SK-N-SH treated with all-trans-retinoic acid at 6 μM for 48 hours (cell line): ENCODE data around the gene ZNG1E.
"Not testable (repeated sequence)": the region's sequence is repeated elsewhere in the genome, so short reads cannot be mapped to it uniquely, and the experiment has no call there.

Experiments
- ARNTL ChIP-seq: fragments of 450-650 bp; formaldehyde crosslinking; IDR thresholded peaks from 2 replicates; pipeline ENCODE4 v1.5.0; 2020; ENCODE audit warnings: low read depth, mild to moderate bottlenecking, moderate library complexity, borderline replicate concordance
- BACH2 ChIP-seq: fragments of 250-450 bp; sonication (Bioruptor Pico); IDR thresholded peaks from 2 replicates; pipeline ENCODE4 v1.9.0; 2021; ENCODE audit warnings: mild to moderate bottlenecking, borderline replicate concordance
- ISL1 ChIP-seq: fragments of 250-450 bp; sonication (Bioruptor Pico); IDR thresholded peaks from 2 replicates; pipeline ENCODE4 v2.1.2; 2022; ENCODE audit warnings: mild to moderate bottlenecking, moderate library complexity
- OSR1 ChIP-seq: fragments of 250-450 bp; sonication (Bioruptor Pico); IDR thresholded peaks from 2 replicates; pipeline ENCODE4 v1.8.0; 2022; ENCODE audit warnings: moderate library complexity, mild to moderate bottlenecking, inconsistent platforms
- PPARA ChIP-seq: fragments of 250-450 bp; sonication (Bioruptor Pico); IDR thresholded peaks from 2 replicates; pipeline ENCODE4 v1.5.0; 2020; ENCODE audit warnings: mild to moderate bottlenecking, borderline replicate concordance
- RARB ChIP-seq: fragments of 250-450 bp; sonication (Bioruptor Pico); IDR thresholded peaks from 2 replicates; pipeline ENCODE4 v1.8.0; 2021; ENCODE audit warnings: mild to moderate bottlenecking, moderate library complexity
- TCF4 ChIP-seq: fragments of 250-450 bp; sonication (Bioruptor Pico); IDR thresholded peaks from 2 replicates; pipeline ENCODE4 v1.8.0; 2021; ENCODE audit warnings: mild to moderate bottlenecking, moderate library complexity, borderline replicate concordance
- ZC3H10 ChIP-seq: fragments of 250-450 bp; sonication (Bioruptor Pico); IDR thresholded peaks from 2 replicates; pipeline ENCODE4 v1.5.1; 2021; ENCODE audit warnings: mild to moderate bottlenecking, moderate library complexity
- ZFP3 ChIP-seq: fragments of 250-450 bp; sonication (Bioruptor Pico); IDR thresholded peaks from 2 replicates; pipeline ENCODE4 v1.5.0; 2020; ENCODE audit warnings: mild to moderate bottlenecking, moderate library complexity
- ZNF565 ChIP-seq: fragments of 450-650 bp; formaldehyde crosslinking; conservative IDR thresholded peaks from 2 replicates; pipeline ENCODE4 v1.5.0; 2020; ENCODE audit warnings: low read depth, mild to moderate bottlenecking, moderate library complexity
- ZNF70 ChIP-seq: fragments of 450-650 bp; formaldehyde crosslinking; IDR thresholded peaks from 2 replicates; pipeline ENCODE4 v1.5.0; 2020; ENCODE audit warnings: mild to moderate bottlenecking, moderate library complexity
- TF ChIP-seq, protein P1 (sequence below): fragments of 250-450 bp; sonication (Bioruptor Pico); IDR thresholded peaks from 2 replicates; pipeline ENCODE4 v1.8.0; 2020; ENCODE audit warnings: mild to moderate bottlenecking, moderate library complexity, borderline replicate concordance
- TF ChIP-seq, protein P2 (sequence below): fragments of 250-450 bp; sonication (Bioruptor Pico); IDR thresholded peaks from 2 replicates; pipeline ENCODE4 v1.5.1; 2021; ENCODE audit warnings: mild to moderate bottlenecking, moderate library complexity

DNA sequence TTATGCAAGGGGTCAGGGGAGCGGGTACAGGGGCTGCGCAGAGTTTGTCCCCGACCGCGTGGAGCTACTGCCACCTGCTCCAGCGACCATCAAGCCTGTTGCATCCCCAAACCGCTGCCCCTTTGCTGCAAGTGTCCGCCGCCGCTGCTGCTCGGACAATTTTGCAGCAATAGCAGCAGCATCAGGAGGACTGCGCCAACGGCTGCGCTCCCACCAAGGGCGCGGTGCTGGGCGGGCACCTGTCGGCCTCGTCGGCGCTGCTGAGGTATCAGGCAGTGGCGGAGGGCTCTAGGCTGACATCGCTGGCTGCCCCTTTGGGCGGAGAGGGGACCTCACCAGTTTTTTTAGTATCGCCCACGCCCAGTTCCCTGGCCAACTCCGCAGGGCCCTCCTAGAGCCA, 62.4 kb downstream of the ZNG1E start:
- not testable (repeated sequence) for TF ChIP-seq PPARA (CRISPR knock-in tag); ZNF565 (CRISPR knock-in tag); TCF4 (CRISPR knock-in tag); ISL1; ZC3H10; RARB; ZNF70; OSR1 (CRISPR knock-in tag); ZFP3 (CRISPR knock-in tag); ARNTL (CRISPR knock-in tag); BACH2
- TF ChIP-seq, protein P1, sequence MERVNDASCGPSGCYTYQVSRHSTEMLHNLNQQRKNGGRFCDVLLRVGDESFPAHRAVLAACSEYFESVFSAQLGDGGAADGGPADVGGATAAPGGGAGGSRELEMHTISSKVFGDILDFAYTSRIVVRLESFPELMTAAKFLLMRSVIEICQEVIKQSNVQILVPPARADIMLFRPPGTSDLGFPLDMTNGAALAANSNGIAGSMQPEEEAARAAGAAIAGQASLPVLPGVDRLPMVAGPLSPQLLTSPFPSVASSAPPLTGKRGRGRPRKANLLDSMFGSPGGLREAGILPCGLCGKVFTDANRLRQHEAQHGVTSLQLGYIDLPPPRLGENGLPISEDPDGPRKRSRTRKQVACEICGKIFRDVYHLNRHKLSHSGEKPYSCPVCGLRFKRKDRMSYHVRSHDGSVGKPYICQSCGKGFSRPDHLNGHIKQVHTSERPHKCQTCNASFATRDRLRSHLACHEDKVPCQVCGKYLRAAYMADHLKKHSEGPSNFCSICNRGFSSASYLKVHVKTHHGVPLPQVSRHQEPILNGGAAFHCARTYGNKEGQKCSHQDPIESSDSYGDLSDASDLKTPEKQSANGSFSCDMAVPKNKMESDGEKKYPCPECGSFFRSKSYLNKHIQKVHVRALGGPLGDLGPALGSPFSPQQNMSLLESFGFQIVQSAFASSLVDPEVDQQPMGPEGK (CRISPR knock-in tag): not testable (repeated sequence)
- TF ChIP-seq, protein P2, sequence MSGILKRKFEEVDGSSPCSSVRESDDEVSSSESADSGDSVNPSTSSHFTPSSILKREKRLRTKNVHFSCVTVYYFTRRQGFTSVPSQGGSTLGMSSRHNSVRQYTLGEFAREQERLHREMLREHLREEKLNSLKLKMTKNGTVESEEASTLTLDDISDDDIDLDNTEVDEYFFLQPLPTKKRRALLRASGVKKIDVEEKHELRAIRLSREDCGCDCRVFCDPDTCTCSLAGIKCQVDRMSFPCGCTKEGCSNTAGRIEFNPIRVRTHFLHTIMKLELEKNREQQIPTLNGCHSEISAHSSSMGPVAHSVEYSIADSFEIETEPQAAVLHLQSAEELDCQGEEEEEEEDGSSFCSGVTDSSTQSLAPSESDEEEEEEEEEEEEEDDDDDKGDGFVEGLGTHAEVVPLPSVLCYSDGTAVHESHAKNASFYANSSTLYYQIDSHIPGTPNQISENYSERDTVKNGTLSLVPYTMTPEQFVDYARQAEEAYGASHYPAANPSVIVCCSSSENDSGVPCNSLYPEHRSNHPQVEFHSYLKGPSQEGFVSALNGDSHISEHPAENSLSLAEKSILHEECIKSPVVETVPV (CRISPR knock-in tag): not testable (repeated sequence)
